Colonic mucosa (tissue), 4 donors: ENCODE measurements around the gene FRS2. TPM values are rescaled to one million over a fixed set of nuclear protein-coding genes. Genes with fewer than 3 reads are reported as not detected.

Source experiments
- DNase-seq: peaks from one replicate; pipeline ENCODE4 v3.0.0-alpha.2; 2020
- H3K27ac ChIP-seq: fragments of 200-600 bp; one replicate; pipeline ENCODE4 v1.8.0; 2021
- H3K27me3 ChIP-seq: fragments of 200-600 bp; one replicate; pipeline ENCODE4 v1.8.0; 2021
- H3K36me3 ChIP-seq: fragments of 200-600 bp; one replicate; pipeline ENCODE4 v1.8.0; 2021
- H3K4me1 ChIP-seq: fragments of 200-600 bp; one replicate; pipeline ENCODE4 v1.8.0; 2021; ENCODE audit warnings: mild to moderate bottlenecking
- H3K4me3 ChIP-seq: fragments of 200-600 bp; one replicate; pipeline ENCODE4 v1.8.0; 2021
- H3K9ac ChIP-seq, 2 donors: one replicate each; pipeline ENCODE4 v1.7.0; 2013; ENCODE audit warnings: control low read depth in 2 of 2, low read depth in 2 of 2, low read length in 2 of 2
- H3K9me3 ChIP-seq: fragments of 200-600 bp; one replicate; pipeline ENCODE4 v1.8.0; 2021
- intact Hi-C: fragments of 100-400 bp; cut with DNase I; formaldehyde crosslinking; loops from one replicate; pipeline ENCODE4 v1.14.1; 2022
- total RNA-seq, 2 donors: library from RNA; stranded (reverse); fragmentation: NEBNext Ultra II Directional in 1 of 2; extraction: Animal tissue kit (Norgen Biotek cat#: 25700) in 1 of 2; gene quantifications; one replicate each; pipeline ENCODE4 v1.2.1, GENCODE V29; 2021
- TF ChIP-seq, protein P1 (sequence below): fragments of 200-600 bp; IDR thresholded peaks from one replicate; pipeline ENCODE4 v1.8.0; 2022; ENCODE audit warnings: antibody characterized with exemption, mild to moderate bottlenecking
- donor health status: healthy.
- donor health status: DM: no; HTN: no; CAD: no.
- donor health status: DM: no; HTN: no; CAD: no.

FRS2 gene
- total RNA-seq, 2 donors from 2014 or later = 22.4 to 28.4 TPM

- Histone ChIP-seq H3K4me3 (no peak overlapping the region), H3K27me3 (no peaks in the 10 kb centered on the region), H3K36me3 (peaks cover 3% of the 10 kb centered on the region), H3K9ac (no peak overlapping the region), H3K27ac (no peak overlapping the region), H3K4me1 (no peaks in the 10 kb centered on the region), H3K9me3 (no peaks in the 10 kb centered on the region)
- no peak for DNase-seq
- TF ChIP-seq, protein P1, sequence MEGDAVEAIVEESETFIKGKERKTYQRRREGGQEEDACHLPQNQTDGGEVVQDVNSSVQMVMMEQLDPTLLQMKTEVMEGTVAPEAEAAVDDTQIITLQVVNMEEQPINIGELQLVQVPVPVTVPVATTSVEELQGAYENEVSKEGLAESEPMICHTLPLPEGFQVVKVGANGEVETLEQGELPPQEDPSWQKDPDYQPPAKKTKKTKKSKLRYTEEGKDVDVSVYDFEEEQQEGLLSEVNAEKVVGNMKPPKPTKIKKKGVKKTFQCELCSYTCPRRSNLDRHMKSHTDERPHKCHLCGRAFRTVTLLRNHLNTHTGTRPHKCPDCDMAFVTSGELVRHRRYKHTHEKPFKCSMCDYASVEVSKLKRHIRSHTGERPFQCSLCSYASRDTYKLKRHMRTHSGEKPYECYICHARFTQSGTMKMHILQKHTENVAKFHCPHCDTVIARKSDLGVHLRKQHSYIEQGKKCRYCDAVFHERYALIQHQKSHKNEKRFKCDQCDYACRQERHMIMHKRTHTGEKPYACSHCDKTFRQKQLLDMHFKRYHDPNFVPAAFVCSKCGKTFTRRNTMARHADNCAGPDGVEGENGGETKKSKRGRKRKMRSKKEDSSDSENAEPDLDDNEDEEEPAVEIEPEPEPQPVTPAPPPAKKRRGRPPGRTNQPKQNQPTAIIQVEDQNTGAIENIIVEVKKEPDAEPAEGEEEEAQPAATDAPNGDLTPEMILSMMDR = no peak
- intact Hi-C loops = no loop called here
Measured at GRCh38 chr12:69563166-69563762, 93.1 kb downstream of the FRS2 start.

GRCh38 chr12:69566603-69567002, 96.4 kb downstream of the FRS2 start:
- TF ChIP-seq, protein P1 = no peak

GRCh38 chr12:69569236-69569635, 99.0 kb downstream of the FRS2 start:
- no peak overlapping the region for H3K9ac ChIP-seq
- H3K4me3 ChIP-seq = no peak overlapping the region
- intact Hi-C loops = no loop called here
- H3K27ac ChIP-seq = no peak overlapping the region
- no peak for DNase-seq
- H3K4me1 ChIP-seq = no peaks in the 10 kb centered on the region
- H3K9me3 ChIP-seq = no peaks in the 10 kb centered on the region
- H3K36me3 ChIP-seq = peaks cover 9% of the 10 kb centered on the region
- H3K27me3 ChIP-seq = no peaks in the 10 kb centered on the region
- TF ChIP-seq, protein P1 = no peak

More at GRCh38 chr12:69566603-69567002, 96.4 kb downstream of the FRS2 start:
- Histone ChIP-seq H3K9me3 (no peaks in the 10 kb centered on the region), H3K27ac (no peak overlapping the region), H3K9ac (no peak overlapping the region), H3K4me1 (no peaks in the 10 kb centered on the region), H3K4me3 (no peak overlapping the region), H3K27me3 (no peaks in the 10 kb centered on the region), H3K36me3 (peaks cover 3% of the 10 kb centered on the region)
- intact Hi-C loops = no loop called here
- no peak for DNase-seq

DNA sequence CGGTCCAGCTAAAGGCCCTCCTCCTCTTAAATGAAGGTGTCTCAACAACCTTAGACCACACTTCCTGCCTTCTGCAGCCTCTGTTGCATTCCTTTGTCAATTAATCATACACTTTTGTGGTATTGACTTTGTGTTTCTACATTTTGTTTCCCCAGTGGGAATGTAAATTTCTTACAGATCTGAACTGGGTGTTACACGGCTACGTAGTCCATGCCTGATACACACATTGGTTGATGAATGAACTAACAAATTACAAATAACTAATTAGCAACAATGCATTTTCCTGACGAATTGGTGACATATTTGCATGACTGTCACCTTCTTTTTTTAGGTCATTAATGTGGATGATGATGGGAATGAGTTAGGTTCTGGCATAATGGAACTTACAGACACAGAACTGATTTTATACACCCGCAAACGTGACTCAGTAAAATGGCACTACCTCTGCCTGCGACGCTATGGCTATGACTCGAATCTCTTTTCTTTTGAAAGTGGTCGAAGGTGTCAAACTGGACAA, 99.9 kb downstream of the FRS2 start:
- H3K27ac ChIP-seq = no peak overlapping the region
- TF ChIP-seq, protein P1 = no peak
- H3K4me1 ChIP-seq = no peaks in the 10 kb centered on the region
- intact Hi-C loops = loop anchor here (5.0 kb wide), 3 partner anchors 98 to 278 kb away; partner anchors contain the start of gene FRS2
- no peak overlapping the region for H3K4me3 ChIP-seq
- H3K27me3 ChIP-seq = no peaks in the 10 kb centered on the region
- H3K9me3 ChIP-seq = no peaks in the 10 kb centered on the region
- peaks cover 9% of the 10 kb centered on the region for H3K36me3 ChIP-seq
- H3K9ac ChIP-seq = no peak overlapping the region
- DNase-seq = no peak

- H3K27me3 ChIP-seq = no peaks in the 10 kb centered on the region
- intact Hi-C loops = loop anchor here (5.0 kb wide), 3 partner anchors 98 to 278 kb away; partner anchors contain the start of gene FRS2
- no peaks in the 10 kb centered on the region for H3K4me1 ChIP-seq
- TF ChIP-seq, protein P1 = peak; percentile 82
- peak; percentile 58 for DNase-seq
- no peak overlapping the region for H3K4me3 ChIP-seq
- no peaks in the 10 kb centered on the region for H3K9me3 ChIP-seq
- H3K27ac ChIP-seq = no peak overlapping the region
- H3K9ac ChIP-seq = no peak overlapping the region
- peaks cover 9% of the 10 kb centered on the region for H3K36me3 ChIP-seq
Measured at GRCh38 chr12:69570545-69571399, 100.6 kb downstream of the FRS2 start.
